WI38 (cell line): Measurements from ENCODE around the gene ALDH1A3.
"Not testable (repeated sequence)": the region's sequence is repeated elsewhere in the genome, so short reads cannot be mapped to it uniquely, and the experiment has no call there.

Experiments
- H3K4me3 ChIP-seq: 2 replicates; pipeline ENCODE4 v1.5.1; 2011; ENCODE audit warnings: low read depth, mild to moderate bottlenecking, control low read depth, low read length
- CTCF ChIP-seq: IDR thresholded peaks from 2 replicates; pipeline ENCODE4 v1.5.1; 2012; ENCODE audit warnings: low read depth, mild to moderate bottlenecking, control low read depth, low read length

ALDH1A3 gene

GRCh38 chr15:100849021-100849854 lies 30.4 kb upstream of the ALDH1A3 start:
- no peak for TF ChIP-seq CTCF
- peak overlapping the region; percentile 22 for H3K4me3 ChIP-seq

GRCh38 chr15:100849855-100850218 lies 29.8 kb upstream of the ALDH1A3 start:
- peak overlapping the region; percentile 22 for H3K4me3 ChIP-seq
- TF ChIP-seq CTCF = no peak

- not testable (repeated sequence) for H3K4me3 ChIP-seq
These were observed 28.1 kb upstream of the ALDH1A3 start for GRCh38 chr15:100851428-100852015.

- no peak for TF ChIP-seq CTCF
These were observed 27.0 kb upstream of the ALDH1A3 start for GRCh38 chr15:100852630-100853029.

GRCh38 chr15:100853676-100854440 lies 25.8 kb upstream of the ALDH1A3 start:
- H3K4me3 ChIP-seq = no peak overlapping the region
- TF ChIP-seq CTCF = no peak

More at GRCh38 chr15:100852630-100853029, 27.0 kb upstream of the ALDH1A3 start:
- H3K4me3 ChIP-seq = no peak overlapping the region

GRCh38 chr15:100856867-100857266 lies 22.8 kb upstream of the ALDH1A3 start:
- no peak overlapping the region for H3K4me3 ChIP-seq
- TF ChIP-seq CTCF = no peak

GRCh38 chr15:100858294-100858693 lies 21.3 kb upstream of the ALDH1A3 start:
- H3K4me3 ChIP-seq = no peak overlapping the region
- no peak for TF ChIP-seq CTCF
